ENCODE results near the gene PPP1R15B.

The PPP1R15B gene

GRCh38 chr1:204398197-204399125 is 13.2 kb downstream of the PPP1R15B start:
- no peaks in the 10 kb centered on the region for H3K9me3 ChIP-seq (ENCODE audit: severe bottlenecking)
- no peak overlapping the region for H3K4me3 ChIP-seq (ENCODE audit: low read depth, low read length)
- TF ChIP-seq CTCF (IDR thresholded peaks at IDR 0.05; ENCODE audit: low read depth, low read length), result peak; percentile 100
- no peak overlapping the region for H3K27ac ChIP-seq
- H3K27me3 ChIP-seq (ENCODE audit: insufficient read depth, low read depth, severe bottlenecking), result no peaks in the 10 kb centered on the region
- peaks cover 53% of the 10 kb centered on the region for H3K36me3 ChIP-seq
- DNase-seq, result peak; percentile 96

DNA sequence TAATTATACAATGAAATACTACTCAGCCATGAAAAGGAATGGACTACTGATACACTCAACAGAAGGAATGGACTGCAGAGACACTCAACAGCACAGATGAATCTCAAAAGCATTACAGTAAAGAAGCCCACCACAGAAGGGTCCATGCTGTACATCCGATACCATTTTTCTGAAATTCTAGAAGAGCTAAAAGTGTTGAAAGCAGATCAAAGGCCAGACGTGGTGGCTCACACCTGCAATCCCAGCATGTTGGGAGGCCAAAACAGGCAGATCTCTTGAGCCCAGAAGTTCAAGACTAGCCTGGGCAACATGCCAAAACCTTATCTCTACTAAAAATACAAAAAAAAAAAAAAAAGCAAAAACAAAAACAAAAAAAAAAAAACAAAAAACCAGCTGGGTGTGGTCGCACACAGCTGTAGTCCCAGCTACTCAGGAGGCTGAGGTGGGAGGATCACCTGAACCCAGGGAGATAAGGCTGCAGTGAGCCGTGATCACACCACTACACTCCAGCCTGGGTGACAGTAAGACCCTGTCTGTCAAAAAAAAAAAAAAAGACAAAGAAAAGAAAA is 15.5 kb downstream of the PPP1R15B start:
- no peak overlapping the region for H3K4me3 ChIP-seq (ENCODE audit: low read depth, low read length)
- no peak for TF ChIP-seq CTCF (IDR thresholded peaks at IDR 0.05; ENCODE audit: low read depth, low read length)
- H3K27ac ChIP-seq, result no peak overlapping the region
- H3K36me3 ChIP-seq, result peaks cover 33% of the 10 kb centered on the region
- no peaks in the 10 kb centered on the region for H3K9me3 ChIP-seq (ENCODE audit: severe bottlenecking)
- DNase-seq, result no peak
- H3K27me3 ChIP-seq (ENCODE audit: insufficient read depth, low read depth, severe bottlenecking), result no peaks in the 10 kb centered on the region

- Histone ChIP-seq H3K27me3 (ENCODE audit: insufficient read depth, low read depth, severe bottlenecking) (no peaks in the 10 kb centered on the region), H3K4me3 (ENCODE audit: low read depth, low read length) (no peak overlapping the region), H3K36me3 (peaks cover under 1% of the 10 kb centered on the region; the same call in 1 of the 2 replicates), H3K9me3 (ENCODE audit: severe bottlenecking) (no peaks in the 10 kb centered on the region), H3K27ac (no peak overlapping the region)
- no peak for TF ChIP-seq CTCF (IDR thresholded peaks at IDR 0.05; ENCODE audit: low read depth, low read length)
- DNase-seq, result no peak
Measured at GRCh38 chr1:204391629-204392028, 20.0 kb downstream of the PPP1R15B start.

- Histone ChIP-seq H3K27me3 (ENCODE audit: insufficient read depth, low read depth, severe bottlenecking) (no peaks in the 10 kb centered on the region), H3K27ac (no peak overlapping the region), H3K4me3 (ENCODE audit: low read depth, low read length) (no peak overlapping the region), H3K36me3 (no peaks in the 10 kb centered on the region), H3K9me3 (ENCODE audit: severe bottlenecking) (no peaks in the 10 kb centered on the region)
- TF ChIP-seq CTCF (IDR thresholded peaks at IDR 0.05; ENCODE audit: low read depth, low read length), result no peak
- no peak for DNase-seq
Measured at GRCh38 chr1:204390751-204391466, 20.7 kb downstream of the PPP1R15B start.

- Histone ChIP-seq H3K36me3 (no peaks in the 10 kb centered on the region), H3K4me3 (ENCODE audit: low read depth, low read length) (no peak overlapping the region), H3K27me3 (ENCODE audit: insufficient read depth, low read depth, severe bottlenecking) (no peaks in the 10 kb centered on the region), H3K9me3 (ENCODE audit: severe bottlenecking) (no peaks in the 10 kb centered on the region), H3K27ac (no peak overlapping the region)
- no peak for DNase-seq
- no peak for TF ChIP-seq CTCF (IDR thresholded peaks at IDR 0.05; ENCODE audit: low read depth, low read length)
Measured at GRCh38 chr1:204385727-204386126, 25.9 kb downstream of the PPP1R15B start.
